Ascending aorta (tissue), 2 donors: Measurements from ENCODE around the gene BORCS8. TPM values are rescaled to one million over a fixed set of nuclear protein-coding genes. Genes with fewer than 3 reads are reported as not detected.
"Not testable (repeated sequence)": the region's sequence is repeated elsewhere in the genome, so short reads cannot be mapped to it uniquely, and the experiment has no call there.

Experiments
- DNase-seq, 2 donors: peaks; one replicate each; pipeline ENCODE4 v3.0.0-alpha.2; 2019; ENCODE audit warnings: low spot score in 2 of 2
- H3K27ac ChIP-seq, 2 donors: fragments of 200-600 bp; sonication (generic); one replicate each; pipeline ENCODE4 v1.5.1; 2016 to 2017; ENCODE audit warnings: mild to moderate bottlenecking in 1 of 2
- H3K27me3 ChIP-seq: fragments of 200-600 bp; sonication (generic); one replicate; pipeline ENCODE4 v1.5.1; 2017
- H3K36me3 ChIP-seq, 2 donors: fragments of 200-600 bp; sonication (generic); one replicate each; pipeline ENCODE4 v1.5.1; 2016
- H3K4me1 ChIP-seq, 2 donors: fragments of 200-600 bp; sonication (generic); one replicate each; pipeline ENCODE4 v1.5.1; 2016 to 2017; ENCODE audit warnings: mild to moderate bottlenecking in 1 of 2
- H3K4me3 ChIP-seq, 2 donors: fragments of 200-600 bp; sonication (generic); one replicate each; pipeline ENCODE4 v1.5.1; 2016 to 2017; ENCODE audit warnings: mild to moderate bottlenecking in 1 of 2
- H3K9me3 ChIP-seq, 2 donors: fragments of 200-600 bp; sonication (generic); one replicate each; pipeline ENCODE4 v1.5.1; 2016
- intact Hi-C: fragments of 100-400 bp; cut with DNase I; formaldehyde crosslinking; loops from one replicate; pipeline ENCODE4 v1.15.1; 2023
- total RNA-seq: library from RNA; depleted of rRNA; stranded (reverse); fragments of >200 nt; gene quantifications from one replicate; pipeline ENCODE4 v1.1.0, GENCODE V29; 2016
- TF ChIP-seq, protein P1 (sequence below), 3 experiments: fragments of 200-600 bp in 2 of 3; fragments of 450-650 bp in 1 of 3; sonication (generic) in 2 of 3; IDR thresholded peaks; one replicate each; pipeline ENCODE4 v1.5.1; 2016 to 2019; ENCODE audit warnings: antibody characterized with exemption in 3 of 3, mild to moderate bottlenecking in 1 of 3, moderate library complexity in 1 of 3

Gene BORCS8
- total RNA-seq, 1 donor from 2014 or later, result 26.9 TPM

DNA sequence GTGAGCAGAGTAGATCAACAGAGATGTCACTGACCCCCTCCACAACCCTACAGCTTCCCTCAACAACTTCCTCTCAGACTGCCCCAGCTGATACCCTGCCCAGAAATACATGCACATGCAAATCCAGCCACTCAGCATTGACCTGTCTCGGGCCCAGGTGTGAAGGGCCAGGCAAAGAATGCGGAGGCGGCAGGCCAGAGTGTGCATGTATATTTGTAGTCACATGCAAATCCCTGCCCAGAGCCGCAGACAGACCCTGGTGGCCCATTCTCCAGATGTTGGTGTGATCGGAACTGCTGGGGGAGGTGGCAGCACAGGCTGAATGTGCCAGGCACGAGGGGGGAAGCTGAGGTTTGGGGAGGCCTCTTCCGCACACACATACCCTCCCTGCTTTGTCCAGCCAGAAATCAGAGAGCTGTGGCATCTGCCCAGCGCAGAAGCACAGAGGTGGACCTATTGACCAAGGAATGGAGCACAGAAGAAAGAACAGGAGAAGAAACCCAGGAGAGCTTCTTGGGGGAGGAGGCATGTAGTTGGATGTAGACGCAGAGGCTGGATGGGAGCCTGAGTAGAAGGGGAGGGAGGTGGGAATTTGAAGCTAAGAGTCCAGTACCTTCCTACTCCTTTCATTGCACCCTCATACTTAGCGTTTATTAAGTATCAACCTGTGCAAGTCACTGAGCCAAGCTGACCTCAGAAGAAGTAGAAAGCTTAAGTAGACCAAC, 36.3 kb downstream of the BORCS8 start:
- no peaks in the 10 kb centered on the region for H3K9me3 ChIP-seq
- no peak overlapping the region for H3K4me3 ChIP-seq
- no peak overlapping the region for H3K27ac ChIP-seq
- intact Hi-C loops, result no loop called here
- DNase-seq, result no peak
- no peaks in the 10 kb centered on the region for H3K4me1 ChIP-seq
- TF ChIP-seq, protein P1, sequence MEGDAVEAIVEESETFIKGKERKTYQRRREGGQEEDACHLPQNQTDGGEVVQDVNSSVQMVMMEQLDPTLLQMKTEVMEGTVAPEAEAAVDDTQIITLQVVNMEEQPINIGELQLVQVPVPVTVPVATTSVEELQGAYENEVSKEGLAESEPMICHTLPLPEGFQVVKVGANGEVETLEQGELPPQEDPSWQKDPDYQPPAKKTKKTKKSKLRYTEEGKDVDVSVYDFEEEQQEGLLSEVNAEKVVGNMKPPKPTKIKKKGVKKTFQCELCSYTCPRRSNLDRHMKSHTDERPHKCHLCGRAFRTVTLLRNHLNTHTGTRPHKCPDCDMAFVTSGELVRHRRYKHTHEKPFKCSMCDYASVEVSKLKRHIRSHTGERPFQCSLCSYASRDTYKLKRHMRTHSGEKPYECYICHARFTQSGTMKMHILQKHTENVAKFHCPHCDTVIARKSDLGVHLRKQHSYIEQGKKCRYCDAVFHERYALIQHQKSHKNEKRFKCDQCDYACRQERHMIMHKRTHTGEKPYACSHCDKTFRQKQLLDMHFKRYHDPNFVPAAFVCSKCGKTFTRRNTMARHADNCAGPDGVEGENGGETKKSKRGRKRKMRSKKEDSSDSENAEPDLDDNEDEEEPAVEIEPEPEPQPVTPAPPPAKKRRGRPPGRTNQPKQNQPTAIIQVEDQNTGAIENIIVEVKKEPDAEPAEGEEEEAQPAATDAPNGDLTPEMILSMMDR (IDR thresholded peaks at IDR 0.05), result no peak
- no peaks in the 10 kb centered on the region for H3K27me3 ChIP-seq
- H3K36me3 ChIP-seq, result peaks cover 6 to 11% of the 10 kb centered on the region in 2 donors

DNA sequence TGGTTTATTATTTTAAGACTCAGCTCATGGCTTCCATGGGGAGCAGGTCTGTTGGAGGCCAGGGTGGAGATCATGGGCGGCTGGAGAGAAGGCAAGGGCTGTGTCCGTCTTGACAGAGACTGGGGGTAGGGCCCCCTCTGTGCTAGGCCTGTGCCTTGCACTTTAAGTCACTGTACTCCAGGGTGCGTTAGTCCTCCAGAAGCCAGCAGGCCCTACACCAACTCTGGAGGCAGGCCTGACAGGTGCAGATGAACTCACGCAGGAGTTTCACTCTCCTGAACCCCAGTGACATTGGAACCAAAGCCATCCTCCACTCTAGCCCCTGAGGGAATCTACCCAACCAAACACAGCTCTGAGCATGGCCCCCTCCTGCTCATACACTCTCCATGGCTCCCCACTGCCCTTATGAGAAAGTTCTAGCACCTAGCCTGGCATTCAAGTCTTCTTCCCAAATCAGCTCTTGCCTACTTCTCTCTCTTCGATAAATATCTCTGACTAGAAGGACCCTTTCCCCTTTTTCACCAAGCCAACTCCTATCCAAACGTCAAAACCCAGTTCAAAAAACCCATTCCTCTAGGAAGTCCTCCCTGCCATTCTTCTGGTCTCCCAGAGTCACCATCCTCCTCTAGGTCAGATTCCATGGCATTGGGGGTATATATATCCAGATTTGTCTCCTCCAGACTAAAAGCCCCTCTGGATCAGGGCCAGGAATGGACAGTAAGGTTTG, 37.0 kb downstream of the BORCS8 start:
- intact Hi-C loops, result no loop called here
- no peaks in the 10 kb centered on the region for H3K9me3 ChIP-seq
- no peaks in the 10 kb centered on the region for H3K4me1 ChIP-seq
- TF ChIP-seq, protein P1 (IDR thresholded peaks at IDR 0.05), result no peak
- H3K27ac ChIP-seq, result no peak overlapping the region
- no peaks in the 10 kb centered on the region for H3K27me3 ChIP-seq
- no peak for DNase-seq
- no peak overlapping the region for H3K4me3 ChIP-seq
- H3K36me3 ChIP-seq, result peaks cover 6 to 11% of the 10 kb centered on the region in 2 donors

DNA sequence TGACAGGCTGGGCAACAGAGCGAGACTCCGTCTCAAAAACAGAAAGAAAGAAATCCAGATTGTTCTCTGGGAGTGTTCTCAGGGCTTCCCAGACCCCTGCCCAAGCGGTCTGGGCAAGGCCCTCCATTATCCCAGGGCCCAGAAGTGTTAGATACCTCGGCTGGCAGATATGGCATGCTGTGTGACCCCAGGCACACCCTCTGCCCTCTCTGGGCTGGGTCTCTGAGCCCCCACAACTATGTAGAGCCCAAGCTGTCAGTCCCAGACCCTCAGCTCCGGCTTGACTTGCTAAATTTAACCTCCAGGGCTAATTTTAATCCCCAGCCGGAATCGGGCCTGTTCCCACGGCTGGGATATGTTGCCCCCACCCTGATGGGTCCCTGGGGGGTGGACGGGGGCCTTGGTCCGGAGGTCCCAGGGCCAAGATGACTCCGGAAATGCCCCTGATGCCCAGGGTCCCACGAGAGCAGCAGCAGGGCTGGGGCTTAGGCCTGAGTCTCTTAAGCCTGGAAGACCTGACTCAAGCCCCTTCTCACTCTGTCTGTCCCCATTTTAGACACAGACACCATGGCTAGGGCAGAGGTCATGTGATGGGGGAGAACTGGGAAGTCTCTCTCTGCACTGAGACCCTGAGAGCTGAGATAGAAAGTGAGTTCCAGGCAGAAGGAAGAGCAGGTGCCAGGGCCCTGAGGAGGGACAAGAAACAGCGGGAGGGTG, 39.1 kb downstream of the BORCS8 start:
- Histone ChIP-seq H3K4me3 (no peak overlapping the region), H3K9me3 (no peaks in the 10 kb centered on the region), H3K4me1 (no peaks in the 10 kb centered on the region), H3K27ac (no peak overlapping the region), H3K27me3 (no peaks in the 10 kb centered on the region), H3K36me3 (peaks cover 6 to 21% of the 10 kb centered on the region in 2 donors)
- TF ChIP-seq, protein P1 (IDR thresholded peaks at IDR 0.05), result no peak
- DNase-seq, result no peak
- intact Hi-C loops, result no loop called here

DNA sequence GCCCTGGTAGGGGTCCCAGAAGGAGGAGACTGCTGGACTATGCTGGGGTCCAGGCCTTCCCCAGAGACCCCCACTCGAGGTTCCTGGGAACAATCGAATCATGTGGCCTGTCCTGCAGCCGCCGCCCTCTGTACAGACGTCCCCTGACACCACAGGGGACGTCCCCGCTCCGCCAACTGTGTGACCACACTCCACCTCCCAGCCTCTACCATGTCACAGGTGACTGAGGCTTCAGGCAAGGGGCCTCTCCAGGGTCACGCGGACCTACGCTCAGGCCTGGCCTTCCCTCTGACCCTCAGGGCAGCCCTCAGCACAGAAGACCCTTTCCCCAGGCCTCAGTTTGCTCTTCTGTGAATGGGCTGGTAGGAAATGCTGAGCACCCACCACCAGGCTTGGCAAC, 40.5 kb downstream of the BORCS8 start:
- H3K9me3 ChIP-seq, result no peaks in the 10 kb centered on the region
- H3K27me3 ChIP-seq, result no peaks in the 10 kb centered on the region
- peaks cover under 1 to 17% of the 10 kb centered on the region in 2 donors for H3K36me3 ChIP-seq
- no peak for DNase-seq
- H3K27ac ChIP-seq, result no peak overlapping the region
- TF ChIP-seq, protein P1 (IDR thresholded peaks at IDR 0.05), result no peak
- intact Hi-C loops, result no loop called here
- H3K4me1 ChIP-seq, result no peaks in the 10 kb centered on the region
- no peak overlapping the region for H3K4me3 ChIP-seq

DNA sequence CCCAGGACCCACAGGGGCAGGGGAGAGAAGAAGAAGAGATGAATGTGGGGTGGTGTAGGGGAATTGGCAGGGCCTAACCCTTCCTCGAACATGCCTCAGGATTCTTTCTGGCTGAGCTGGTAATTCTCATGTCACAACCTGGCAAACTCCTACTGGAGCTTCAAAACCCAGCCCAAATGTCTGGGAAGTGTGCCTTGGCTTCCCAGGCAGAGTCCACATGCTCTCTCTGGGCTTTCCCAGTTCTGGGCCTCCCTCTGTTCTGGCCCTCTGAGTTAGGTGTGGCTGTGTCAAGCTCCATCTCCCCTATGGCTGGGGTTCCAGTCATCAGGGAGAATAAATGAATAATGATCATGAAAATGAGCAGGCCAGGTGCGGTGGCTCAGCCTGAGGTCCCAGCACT, 42.5 kb downstream of the BORCS8 start:
- no peak for DNase-seq
- no peak overlapping the region for H3K4me3 ChIP-seq
- peaks cover 0 to 4% of the 10 kb centered on the region in 2 donors for H3K4me1 ChIP-seq
- H3K27me3 ChIP-seq, result no peaks in the 10 kb centered on the region
- intact Hi-C loops, result no loop called here
- no peaks in the 10 kb centered on the region for H3K9me3 ChIP-seq
- no peak overlapping the region for H3K27ac ChIP-seq
- H3K36me3 ChIP-seq, result peaks cover 0 to 14% of the 10 kb centered on the region in 2 donors
- TF ChIP-seq, protein P1 (IDR thresholded peaks at IDR 0.05), result no peak

DNA sequence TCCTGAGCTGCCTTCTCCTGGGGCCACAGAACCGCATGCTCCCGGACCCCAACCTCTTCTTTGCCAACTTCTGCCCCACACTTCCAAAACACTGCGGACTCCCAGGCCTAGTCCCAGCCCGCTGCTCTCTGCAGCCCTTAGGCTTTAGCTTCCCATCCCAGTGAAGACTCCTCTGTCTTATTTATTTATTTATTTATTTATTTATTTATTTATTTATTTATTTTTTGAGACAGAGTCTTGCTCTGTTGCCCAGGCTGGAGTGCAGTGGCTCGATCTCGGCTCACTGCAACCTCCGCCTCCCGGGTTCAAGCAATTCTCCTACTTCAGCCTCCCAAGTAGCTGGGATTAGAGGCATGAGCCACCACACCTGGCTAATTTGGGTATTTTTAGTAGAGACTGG, 43.4 kb downstream of the BORCS8 start:
- H3K4me3 ChIP-seq, H3K27me3 ChIP-seq, intact Hi-C loops, H3K27ac ChIP-seq, H3K4me1 ChIP-seq, DNase-seq, H3K9me3 ChIP-seq: not testable (repeated sequence)
- peaks cover 0 to 14% of the 10 kb centered on the region in 2 donors for H3K36me3 ChIP-seq
